ENCODE measurements around the gene ASTN2. TPM values are rescaled to one million over a fixed set of nuclear protein-coding genes. Genes with fewer than 3 reads are reported as not detected.

Gene ASTN2
- polyA plus RNA-seq, 4 donors, result 13.7 to 15.5 (median 14.5) TPM

- DNase-seq (ENCODE audit: low read depth in 4 of 4, low spot score in 2 of 4), result no peak
These were observed 230.7 kb downstream of the ASTN2 start for GRCh38 chr9:117184173-117184572.

- DNase-seq (ENCODE audit: low read depth in 4 of 4, low spot score in 2 of 4), result no peak
These were observed 232.8 kb downstream of the ASTN2 start for GRCh38 chr9:117182046-117182445.

GRCh38 chr9:117180896-117181445, 233.9 kb downstream of the ASTN2 start:
- no peak for DNase-seq (ENCODE audit: low read depth in 4 of 4, low spot score in 2 of 4)

- DNase-seq (ENCODE audit: low read depth in 4 of 4, low spot score in 2 of 4), result peak in 1 of 4 donors; percentile 2
These were observed 236.1 kb downstream of the ASTN2 start for GRCh38 chr9:117178596-117179375.

DNA sequence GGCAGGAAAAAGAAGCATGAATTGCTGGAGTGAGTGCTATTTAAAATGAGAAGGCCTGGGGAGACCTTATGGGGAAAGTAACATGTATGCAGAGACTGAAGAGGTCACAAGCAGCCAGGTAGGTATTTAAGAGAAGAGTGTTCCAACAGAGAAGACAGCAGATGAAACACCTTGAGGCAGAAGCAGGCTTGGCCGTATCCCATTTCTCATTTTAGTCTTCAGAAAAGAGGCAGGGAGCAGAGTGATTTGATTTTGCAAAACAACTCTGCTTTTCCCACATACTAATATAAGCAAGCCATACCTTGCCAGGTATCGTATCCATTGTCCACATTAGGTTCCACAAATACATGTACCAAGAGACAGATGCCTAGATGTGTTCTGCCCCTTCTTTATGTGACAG, 244.3 kb downstream of the ASTN2 start:
- no peak for DNase-seq (ENCODE audit: low read depth in 4 of 4, low spot score in 2 of 4)

- no peak for DNase-seq (ENCODE audit: low read depth in 4 of 4, low spot score in 2 of 4)
These were observed 245.7 kb downstream of the ASTN2 start for GRCh38 chr9:117169089-117169621.

DNA sequence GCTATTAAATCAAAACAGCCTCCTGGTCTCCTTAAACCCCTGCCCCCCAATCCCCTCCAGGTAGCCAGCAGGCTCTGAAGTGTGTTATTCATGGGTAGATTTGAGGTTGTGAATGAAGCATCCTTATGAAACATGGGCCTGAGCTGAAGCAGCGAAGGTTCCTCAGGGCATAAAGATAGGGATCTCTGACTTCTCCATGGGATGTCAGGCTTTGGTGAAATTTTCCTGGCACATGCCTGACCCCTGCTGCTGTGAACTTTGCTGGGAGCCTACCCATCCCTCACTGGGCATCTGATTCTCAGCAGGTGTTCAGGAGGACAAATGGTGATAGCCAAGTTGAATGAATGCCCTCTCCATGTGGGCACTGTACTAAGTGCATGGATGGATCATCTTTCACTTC, 250.3 kb downstream of the ASTN2 start:
- no peak for DNase-seq (ENCODE audit: low read depth in 4 of 4, low spot score in 2 of 4)

GRCh38 chr9:117160254-117160653, 254.6 kb downstream of the ASTN2 start:
- DNase-seq (ENCODE audit: low read depth in 4 of 4, low spot score in 2 of 4), result no peak

DNA sequence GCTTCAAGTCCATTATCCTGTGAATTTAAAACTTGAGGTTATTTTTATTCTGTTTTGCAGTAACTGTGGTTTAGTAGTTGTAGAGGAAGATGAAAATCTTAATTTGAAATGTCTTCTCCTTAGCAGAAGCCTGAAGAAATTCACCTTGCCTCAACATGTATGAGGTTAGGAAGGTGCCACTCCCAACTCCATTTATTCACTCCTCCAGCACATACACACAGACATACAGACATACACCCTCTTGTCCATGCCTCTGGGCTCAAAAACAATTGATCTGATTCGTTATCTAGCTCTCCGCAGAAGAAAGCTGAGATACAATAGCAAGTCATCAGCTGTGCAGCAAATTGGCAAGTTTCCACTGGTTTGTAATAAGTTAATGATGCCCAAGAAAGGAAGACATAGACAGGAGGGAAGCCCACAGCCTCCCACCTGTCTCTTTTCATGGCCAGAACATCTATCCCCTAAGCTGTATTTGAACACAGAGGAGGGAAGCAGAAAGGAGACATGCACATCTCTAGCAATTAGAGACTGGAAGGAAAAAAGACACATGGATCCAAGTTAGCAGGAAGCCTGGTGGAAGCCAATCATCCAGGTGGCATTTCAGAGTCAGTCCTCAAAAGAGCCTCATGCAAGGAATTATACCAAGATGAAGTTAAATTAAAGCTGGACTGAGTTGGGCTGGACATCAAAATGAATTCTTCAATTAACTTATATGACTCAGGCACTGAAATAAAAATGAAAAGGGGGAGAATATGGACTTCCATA, 257.9 kb downstream of the ASTN2 start:
- DNase-seq (ENCODE audit: low read depth in 4 of 4, low spot score in 2 of 4), result no peak

GRCh38 chr9:117156144-117156688, 258.6 kb downstream of the ASTN2 start:
- no peak for DNase-seq (ENCODE audit: low read depth in 4 of 4, low spot score in 2 of 4)

DNA sequence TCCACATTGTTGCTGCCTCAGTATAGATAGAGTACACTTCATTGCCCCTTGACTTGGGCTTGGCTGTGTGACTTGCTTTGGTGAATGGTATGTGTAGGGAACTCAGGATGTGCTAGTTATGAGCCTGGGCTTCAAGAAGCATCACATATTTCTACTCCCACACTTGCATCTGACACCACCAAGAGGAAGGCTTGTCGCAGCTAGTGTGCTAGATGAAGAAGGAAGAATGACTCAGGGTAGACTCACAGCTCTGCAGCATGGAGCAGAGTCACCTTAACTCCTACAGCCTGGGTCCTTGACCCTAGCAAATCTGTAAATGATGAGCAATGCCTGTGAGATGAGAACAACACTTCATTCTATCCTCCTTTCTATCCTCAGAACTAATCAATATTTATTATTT, 261.8 kb downstream of the ASTN2 start:
- DNase-seq (ENCODE audit: low read depth in 4 of 4, low spot score in 2 of 4), result no peak

GRCh38 chr9:117151716-117152115, 263.1 kb downstream of the ASTN2 start:
- no peak for DNase-seq (ENCODE audit: low read depth in 4 of 4, low spot score in 2 of 4)

DNA sequence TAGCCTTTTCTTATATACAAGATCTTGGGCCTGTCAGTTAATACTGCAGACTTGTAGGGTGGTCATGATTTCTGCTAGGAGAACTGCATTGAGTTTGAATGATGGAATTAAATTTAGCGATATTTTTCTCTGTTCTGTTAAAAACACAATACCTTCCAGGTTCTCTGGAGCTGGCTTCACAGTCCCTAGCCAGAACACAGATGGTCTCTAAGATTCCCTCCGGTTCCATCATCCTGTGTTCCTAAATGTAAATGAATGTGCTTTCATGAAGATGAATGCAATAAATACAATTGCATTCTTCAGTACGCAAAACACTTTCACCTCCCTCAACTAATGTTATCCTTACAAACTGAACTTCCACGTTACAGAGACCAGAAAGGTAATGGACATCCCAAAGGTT, 264.9 kb downstream of the ASTN2 start:
- DNase-seq (ENCODE audit: low read depth in 4 of 4, low spot score in 2 of 4), result no peak

DNA sequence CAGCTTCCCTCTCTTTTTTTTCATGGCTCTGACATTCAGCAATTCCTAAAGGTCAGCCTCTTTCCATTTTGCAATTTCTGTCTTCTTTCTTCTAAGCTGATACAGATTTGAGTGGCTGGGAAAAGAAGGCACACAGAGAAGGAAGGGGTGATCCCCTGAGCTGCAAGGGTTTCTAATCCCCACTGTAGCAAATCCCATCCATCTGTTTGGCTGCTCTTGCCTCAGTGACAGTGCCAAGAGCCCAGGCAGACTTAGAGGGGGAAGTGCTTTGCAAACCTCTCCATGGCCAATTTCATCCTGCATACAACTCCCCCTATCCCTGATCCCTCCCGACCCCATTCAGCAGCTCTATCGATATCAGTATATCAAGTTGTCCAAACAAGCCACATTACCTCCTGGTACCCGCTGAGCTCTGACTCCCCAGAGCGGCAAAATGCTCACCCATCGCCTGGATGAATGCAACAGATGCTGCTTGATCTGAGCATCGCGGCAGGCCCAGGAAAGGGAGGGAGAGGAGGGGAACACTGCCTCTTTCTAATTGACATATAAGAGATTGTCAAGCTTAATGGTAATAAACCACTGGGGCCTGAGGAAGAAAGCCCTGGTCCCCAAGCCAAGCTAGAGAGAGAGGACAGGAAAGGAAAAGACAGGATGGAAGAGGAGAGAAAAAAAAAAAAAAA, 268.9 kb downstream of the ASTN2 start:
- no peak for DNase-seq (ENCODE audit: low read depth in 4 of 4, low spot score in 2 of 4)

DNA sequence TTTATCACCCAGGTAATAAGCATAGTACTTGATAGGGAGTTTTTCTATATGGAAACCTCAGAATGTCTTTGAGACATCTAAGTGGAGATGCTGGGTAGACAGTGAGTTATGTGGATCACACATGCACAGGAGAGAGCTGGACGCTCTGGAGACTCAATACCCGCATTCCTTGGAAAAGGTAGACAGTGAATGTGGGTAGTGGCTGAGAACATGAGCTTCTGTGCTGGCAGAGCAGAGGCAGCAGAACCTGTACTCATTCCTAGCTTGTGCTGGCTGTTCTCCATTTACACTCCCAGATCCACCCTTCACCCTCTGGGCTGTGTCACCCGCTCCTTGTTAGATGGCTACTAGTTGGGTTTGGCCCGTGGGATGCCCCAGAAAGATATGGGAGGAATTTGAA, 269.8 kb downstream of the ASTN2 start:
- DNase-seq (ENCODE audit: low read depth in 4 of 4, low spot score in 2 of 4), result no peak

GRCh38 chr9:117138231-117138630, 276.6 kb downstream of the ASTN2 start:
- DNase-seq (ENCODE audit: low read depth in 4 of 4, low spot score in 2 of 4), result no peak

- DNase-seq (ENCODE audit: low read depth in 4 of 4, low spot score in 2 of 4), result no peak
These were observed 278.4 kb downstream of the ASTN2 start for GRCh38 chr9:117136461-117136860.

GRCh38 chr9:117135501-117136098, 279.3 kb downstream of the ASTN2 start:
- no peak for DNase-seq (ENCODE audit: low read depth in 4 of 4, low spot score in 2 of 4)

GRCh38 chr9:117134826-117135500, 279.9 kb downstream of the ASTN2 start:
- no peak for DNase-seq (ENCODE audit: low read depth in 4 of 4, low spot score in 2 of 4)

DNA sequence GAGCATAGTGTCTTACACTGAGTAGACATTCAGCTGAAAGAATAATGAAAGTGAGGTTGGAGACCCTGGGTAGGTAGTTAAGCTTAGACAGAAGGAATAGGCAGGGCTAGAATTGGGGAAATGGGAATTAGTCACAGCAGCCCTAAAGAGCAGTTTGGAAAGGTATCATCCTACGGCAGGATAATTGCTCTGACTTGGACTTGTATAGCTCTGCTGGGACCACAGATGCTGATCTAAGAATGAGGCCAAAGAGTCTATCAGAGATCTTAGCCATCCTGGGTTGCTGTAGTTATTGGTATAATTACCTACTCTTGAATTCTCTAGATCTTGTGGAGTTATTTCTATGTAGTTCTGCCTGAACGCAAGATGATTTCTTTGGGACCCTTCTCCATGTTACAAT, 288.0 kb downstream of the ASTN2 start:
- no peak for DNase-seq (ENCODE audit: low read depth in 4 of 4, low spot score in 2 of 4)
